ENCODE measurements around the gene OR6X1. TPM values are rescaled to one million over a fixed set of nuclear protein-coding genes. Genes with fewer than 3 reads are reported as not detected.

OR6X1 gene
- total and polyA plus RNA-seq, 2 donors, result not detected

Small RNA genes lying within 50 kb of the gene (small RNA-seq; reads per million reads assigned to genes)
- gene RNU1-21P, result not detected

Other genes starting within 250 kb of the OR6X1 start
- 5.6 TPM for gene SCN3B, start 99.9 kb downstream of the OR6X1 start, total RNA-seq
- 2.3 TPM for gene SCN3B, start 99.9 kb downstream of the OR6X1 start, polyA plus RNA-seq
- gene ZNF202, start 12.9 kb downstream of the OR6X1 start, total RNA-seq, result 9.3 TPM
- gene ZNF202, start 12.9 kb downstream of the OR6X1 start, polyA plus RNA-seq, result 8.2 TPM
- gene OR6M1, start 51.8 kb upstream of the OR6X1 start, total RNA-seq, result not detected
- not detected for gene OR6M1, start 51.8 kb upstream of the OR6X1 start, polyA plus RNA-seq
- gene TMEM225, start 131.2 kb upstream of the OR6X1 start, total RNA-seq, result not detected
- not detected for gene TMEM225, start 131.2 kb upstream of the OR6X1 start, polyA plus RNA-seq
- 0.21 TPM for gene OR8D4, start 147.6 kb upstream of the OR6X1 start, total RNA-seq
- not detected for gene OR8D4, start 147.6 kb upstream of the OR6X1 start, polyA plus RNA-seq
- gene OR4D5, start 185.1 kb upstream of the OR6X1 start, total RNA-seq, result not detected
- not detected for gene OR4D5, start 185.1 kb upstream of the OR6X1 start, polyA plus RNA-seq
- gene OR6T1, start 189.3 kb upstream of the OR6X1 start, total RNA-seq, result not detected
- gene OR6T1, start 189.3 kb upstream of the OR6X1 start, polyA plus RNA-seq, result not detected
- gene OR10S1, start 223.3 kb upstream of the OR6X1 start, total RNA-seq, result not detected
- gene OR10S1, start 223.3 kb upstream of the OR6X1 start, polyA plus RNA-seq, result not detected
- not detected for gene OR10G6, start 240.6 kb upstream of the OR6X1 start, total RNA-seq
- gene OR10G6, start 240.6 kb upstream of the OR6X1 start, polyA plus RNA-seq, result not detected